NCI-H345 (cell line): ENCODE data around the gene PRICKLE1.

Experiments used
- DNase-seq: peaks from one replicate; lab custom pipeline; 2025; lab: John Stamatoyannopoulos, UW

Gene PRICKLE1

DNA sequence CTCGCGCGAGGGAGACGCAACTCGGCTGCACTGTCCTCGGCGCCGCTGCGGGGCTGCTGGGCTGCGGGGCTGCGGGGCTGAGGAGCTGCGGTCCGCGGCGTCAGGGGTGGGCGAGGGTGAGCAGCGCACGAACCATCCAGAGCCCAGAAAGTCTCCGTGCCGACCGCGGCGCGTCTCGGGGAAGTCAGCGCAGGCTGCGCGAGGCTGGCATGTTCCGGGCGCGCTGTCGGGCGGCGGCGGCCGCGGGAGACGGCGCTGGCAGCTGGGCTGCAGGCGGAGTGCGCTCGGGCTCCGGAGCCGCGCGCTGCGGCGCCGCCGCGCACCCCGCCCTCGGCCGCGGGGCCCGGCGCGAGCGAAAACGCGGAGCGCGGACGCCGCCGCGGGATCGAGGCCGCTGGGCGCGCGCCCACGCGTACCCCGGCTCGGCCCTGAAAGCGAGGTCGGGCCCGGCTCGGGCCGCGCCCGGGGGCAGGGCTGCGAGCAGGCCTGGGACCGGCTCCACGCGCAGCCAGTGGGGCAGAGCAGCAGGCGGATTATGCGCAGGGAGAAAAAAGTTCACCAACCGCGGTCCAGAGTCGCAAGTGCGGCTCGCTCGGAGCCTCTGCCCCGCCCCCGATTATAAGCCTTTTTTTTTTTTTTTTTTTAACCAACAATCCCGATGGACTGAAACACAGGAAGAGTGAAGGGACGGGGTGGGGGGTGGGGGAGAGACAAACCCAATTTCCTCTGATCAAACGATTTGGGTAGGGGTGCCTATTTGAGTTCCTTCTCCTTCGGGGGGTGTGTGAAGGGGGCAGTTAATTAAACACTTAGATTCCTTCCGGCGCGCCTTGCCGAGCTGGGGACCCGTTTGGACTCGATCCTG, at the start of gene PRICKLE1:
Gene PRICKLE1, minus strand, starts transcription at position 282 of the 865 bp plus-strand sequence. CDS start 117,230 bp downstream, outside the sequence.
- no peak for DNase-seq

DNA sequence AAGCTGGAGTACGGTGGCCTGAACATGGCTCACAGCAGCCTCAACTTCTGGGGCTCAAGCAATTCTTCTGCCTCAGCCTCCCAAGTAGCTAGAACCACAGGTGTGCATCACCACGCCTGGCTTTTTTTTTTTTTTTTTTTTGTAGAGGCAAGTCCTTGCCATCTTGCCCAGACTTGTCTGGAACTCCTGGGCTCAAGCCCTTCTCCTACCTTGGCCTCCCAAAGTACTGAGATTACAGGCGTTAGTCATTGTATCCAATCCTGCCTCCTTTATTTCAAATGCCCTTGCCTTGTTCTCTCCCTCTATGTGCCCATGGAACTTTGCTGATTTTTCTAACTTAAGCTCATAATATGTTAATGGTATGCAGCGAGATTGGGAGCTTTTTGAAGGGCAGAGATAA, 49.2 kb upstream of the PRICKLE1 start:
- no peak for DNase-seq

DNA sequence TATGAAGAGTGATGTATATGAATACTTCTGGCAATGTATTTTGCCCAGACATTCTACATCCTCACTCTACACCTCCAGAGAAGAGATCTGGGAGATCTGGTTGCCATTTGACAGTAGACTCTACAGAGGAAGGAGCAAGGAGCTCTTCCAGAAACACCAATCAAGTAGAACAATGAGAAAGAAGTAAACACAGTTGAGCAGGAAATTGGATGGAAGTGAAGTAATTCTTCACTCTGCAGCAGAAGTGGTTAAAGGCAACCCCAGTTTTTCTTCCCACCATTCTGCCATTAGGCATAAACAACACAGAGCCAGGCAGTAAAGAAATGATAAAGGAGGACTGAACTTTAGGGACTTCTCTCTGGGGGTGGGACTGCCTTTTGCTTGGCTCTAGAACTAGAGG, 48.5 kb upstream of the PRICKLE1 start:
- DNase-seq = no peak

DNA sequence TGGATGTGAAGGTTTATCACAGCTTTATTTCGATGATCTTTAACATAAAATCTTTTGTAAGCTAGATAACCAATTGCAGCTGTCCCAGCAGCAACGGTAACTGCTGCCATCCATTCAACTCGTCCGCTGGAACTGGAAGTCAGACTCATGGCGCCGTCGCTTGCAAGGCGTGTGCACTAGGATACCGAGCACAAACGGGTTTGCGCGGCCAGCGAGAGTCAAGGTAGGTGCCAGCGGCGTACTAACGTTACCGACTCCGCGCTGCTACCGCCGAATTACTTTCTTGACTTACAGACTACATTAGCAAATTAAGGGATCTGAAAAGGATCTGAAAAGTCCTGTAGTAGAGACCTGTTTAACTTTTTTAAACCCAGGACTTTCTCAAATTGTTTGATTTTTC, 47.4 kb upstream of the PRICKLE1 start:
- no peak for DNase-seq

DNA sequence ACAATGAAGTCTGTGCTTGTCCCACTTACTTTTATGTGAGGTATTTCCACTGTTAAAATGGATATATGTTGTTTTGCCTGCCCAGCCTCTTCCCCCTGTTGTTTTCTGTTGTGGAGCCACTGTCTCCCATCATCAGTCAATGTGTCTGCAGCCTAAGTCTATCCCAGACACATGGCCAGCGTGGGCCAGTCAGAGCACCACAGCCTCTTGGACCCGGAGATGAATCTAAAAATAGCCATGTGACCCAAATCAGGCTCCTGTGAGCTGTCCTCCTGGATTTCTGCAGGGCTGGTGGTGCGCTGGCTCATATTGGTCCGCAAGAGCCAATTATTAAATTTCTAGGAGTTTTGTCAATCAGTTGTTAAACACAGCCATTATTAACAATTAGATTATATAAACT, 44.0 kb upstream of the PRICKLE1 start:
- no peak for DNase-seq

DNA sequence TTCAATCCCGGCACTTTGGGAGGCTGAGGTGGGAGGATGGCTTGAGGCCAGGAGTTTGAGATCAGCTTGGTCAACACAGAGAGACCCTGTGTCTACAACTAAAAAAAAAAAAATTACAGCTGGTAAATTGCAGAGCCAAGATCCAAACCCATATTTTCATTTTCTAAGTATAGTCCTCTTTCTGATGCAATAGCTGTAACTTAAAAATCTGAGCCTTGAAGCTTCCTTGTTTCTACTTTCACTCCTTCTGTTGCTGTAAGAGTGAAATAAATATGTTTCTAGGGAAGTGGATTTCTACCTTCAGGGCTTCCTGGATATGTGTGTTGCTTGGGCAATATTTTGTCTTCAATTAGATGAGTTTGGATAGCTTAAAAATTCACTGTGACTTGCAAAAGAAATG, 42.0 kb upstream of the PRICKLE1 start:
- DNase-seq = no peak

DNA sequence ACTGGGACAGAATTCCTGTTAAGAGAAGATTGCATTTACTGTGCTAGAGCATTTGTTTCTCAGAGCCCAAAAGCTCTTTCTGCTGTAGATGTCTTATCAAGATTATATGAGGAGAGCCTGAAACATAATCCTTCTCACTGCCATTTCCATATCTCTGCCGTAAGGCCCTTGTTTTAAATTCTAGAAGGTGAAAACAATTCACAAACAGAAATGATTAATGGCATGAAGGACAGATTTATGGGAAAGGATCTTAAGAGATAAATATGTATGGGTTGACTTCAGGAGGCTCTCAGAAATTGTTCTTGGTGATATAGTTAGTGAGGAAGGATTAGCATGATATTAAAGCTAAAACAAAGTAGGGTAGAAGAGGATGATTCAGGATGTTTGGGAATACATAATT, 40.8 kb upstream of the PRICKLE1 start:
- DNase-seq = no peak

DNA sequence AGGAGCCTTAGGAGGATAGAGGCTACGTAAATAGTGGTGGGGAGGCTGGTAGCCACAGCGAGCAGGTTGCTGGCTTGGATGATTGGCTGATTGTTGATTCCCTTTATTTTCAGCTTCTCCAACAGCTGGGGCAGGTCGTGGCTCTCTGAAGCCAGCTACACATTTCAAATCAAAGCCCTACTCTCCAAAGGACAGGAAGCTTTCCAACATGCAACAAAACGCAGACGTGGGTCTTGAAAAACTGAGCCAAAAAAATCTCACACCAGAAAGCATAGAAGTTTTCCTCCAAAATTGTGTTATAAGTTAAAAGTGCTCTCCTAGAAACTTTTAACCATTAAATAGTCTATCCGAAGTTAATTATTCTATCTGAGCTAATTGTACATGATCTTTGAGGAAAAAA, 37.6 kb upstream of the PRICKLE1 start:
- DNase-seq = no peak

DNA sequence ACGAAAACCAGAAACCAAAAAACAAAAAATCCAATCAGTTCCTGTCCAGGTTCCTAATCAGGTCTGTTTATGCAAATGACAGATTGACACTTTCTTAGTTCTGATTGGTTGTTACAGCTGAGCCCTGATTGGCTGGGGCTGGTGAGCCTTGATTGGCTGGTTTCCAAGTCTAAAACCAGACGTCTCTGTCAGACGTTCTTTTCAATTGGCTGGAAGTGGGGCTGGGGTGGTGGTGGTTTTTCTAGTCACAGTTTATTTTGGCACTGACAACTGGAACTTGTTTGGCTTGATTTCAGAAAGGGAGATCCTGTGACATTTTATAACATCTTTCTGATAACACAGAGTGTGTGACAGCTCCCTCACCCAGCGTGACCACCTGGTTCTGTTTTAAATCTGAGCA, 36.1 kb upstream of the PRICKLE1 start:
- no peak for DNase-seq

DNA sequence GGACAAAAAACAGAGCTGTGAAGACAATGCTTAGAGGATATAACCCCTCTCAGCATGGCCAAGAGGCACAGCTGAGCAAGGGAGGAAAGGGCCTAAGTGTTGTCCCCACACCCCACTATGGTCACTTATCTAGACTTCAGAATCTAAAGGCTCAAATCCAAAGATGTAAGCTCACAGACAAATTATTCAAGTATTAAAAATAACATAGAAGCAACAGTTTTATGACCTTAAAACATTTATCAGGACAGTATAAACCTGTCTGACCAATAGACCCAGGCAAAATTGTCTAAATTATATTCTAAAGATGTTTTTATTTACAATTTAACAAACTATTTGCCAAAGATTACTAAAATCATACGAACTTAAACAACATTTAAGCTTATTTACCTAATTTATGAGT, 28.1 kb upstream of the PRICKLE1 start:
- DNase-seq = no peak

DNA sequence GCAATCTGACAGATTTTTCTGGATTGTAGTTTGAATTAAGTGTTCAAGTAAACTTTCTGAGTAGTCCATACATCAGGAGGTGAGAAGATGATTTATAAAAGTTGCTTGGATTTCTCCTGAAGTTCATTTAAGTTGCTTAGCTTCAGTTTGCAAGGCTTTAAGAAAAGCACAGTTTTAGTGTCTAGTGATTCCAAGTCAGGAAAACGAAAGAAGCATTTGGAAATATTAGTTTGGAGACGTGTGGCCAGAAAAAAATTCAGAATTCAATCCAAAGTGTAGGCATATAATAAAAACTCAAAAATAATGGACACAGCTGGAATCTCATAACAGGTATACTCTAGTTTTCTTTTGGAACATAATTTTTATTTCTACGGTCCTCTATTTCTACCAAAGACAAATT, 25.5 kb upstream of the PRICKLE1 start:
- no peak for DNase-seq

DNA sequence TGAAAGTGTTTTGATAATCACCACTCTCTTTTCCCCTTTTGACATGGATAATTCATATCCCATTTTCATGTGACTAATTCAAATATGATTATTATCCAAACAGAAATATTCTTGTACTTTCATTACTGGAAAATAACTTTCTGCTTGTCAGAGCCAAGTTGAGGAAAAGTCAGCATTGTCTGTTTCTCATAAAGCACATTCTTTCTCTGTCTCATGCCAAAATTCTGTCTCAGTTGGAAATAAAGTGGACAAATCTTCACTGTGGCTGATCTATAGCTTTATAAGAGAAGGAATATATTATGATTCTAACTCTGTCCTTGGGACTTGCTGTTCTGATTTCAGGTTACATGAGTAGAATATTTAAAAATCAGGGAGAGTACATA, 22.7 kb upstream of the PRICKLE1 start:
- no peak for DNase-seq

DNA sequence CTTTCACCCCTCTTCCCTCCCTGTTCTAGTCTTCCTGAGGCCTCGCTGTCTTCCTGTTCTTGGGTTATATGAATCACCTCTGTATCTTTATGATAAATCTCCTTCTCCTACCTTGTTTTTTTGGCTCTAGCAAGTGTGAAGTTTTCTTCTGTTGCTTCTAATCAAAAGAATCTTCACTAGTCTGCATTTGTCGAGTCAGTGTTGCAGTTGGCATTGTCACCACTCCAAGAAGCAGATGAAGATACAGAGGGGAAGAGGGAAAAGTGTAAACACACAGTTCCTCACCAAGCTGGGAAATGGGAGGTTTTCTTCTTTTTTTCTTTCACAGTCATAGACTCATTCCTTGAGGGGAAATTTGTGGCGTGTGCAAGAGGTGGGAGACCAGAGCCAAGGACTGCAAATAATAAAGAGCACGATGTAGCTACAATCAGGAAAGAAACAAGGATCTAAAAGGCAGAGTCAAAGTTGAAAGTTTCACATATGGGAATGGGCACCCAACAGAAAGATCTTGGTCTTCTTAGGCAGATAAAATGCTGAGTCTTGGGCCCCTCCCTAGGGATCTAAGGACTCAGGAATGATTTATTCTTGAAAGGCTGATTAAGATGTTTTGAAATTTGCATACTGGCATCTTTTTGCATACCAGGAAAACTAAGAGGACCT, 22.2 kb upstream of the PRICKLE1 start:
- DNase-seq = no peak

DNA sequence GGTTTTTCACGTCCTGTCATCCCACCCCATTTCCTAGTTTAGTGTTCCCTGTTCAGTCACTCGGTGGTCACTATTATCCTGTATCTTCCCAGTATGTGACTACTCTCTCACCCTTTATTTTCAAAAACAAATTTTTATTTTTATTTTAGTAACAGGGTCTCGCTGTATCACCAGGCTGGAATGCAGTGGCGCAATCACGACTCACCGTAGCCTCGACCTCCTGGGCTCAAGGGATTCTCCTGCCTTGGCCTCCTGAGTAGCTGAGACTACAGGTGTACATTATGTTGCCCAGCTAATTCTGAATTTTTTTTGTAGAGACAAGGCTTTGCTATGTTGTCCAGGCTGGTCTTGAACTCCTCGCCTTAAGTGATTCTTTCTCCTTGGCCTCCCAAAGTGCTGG, 20.1 kb upstream of the PRICKLE1 start:
- DNase-seq = no peak

DNA sequence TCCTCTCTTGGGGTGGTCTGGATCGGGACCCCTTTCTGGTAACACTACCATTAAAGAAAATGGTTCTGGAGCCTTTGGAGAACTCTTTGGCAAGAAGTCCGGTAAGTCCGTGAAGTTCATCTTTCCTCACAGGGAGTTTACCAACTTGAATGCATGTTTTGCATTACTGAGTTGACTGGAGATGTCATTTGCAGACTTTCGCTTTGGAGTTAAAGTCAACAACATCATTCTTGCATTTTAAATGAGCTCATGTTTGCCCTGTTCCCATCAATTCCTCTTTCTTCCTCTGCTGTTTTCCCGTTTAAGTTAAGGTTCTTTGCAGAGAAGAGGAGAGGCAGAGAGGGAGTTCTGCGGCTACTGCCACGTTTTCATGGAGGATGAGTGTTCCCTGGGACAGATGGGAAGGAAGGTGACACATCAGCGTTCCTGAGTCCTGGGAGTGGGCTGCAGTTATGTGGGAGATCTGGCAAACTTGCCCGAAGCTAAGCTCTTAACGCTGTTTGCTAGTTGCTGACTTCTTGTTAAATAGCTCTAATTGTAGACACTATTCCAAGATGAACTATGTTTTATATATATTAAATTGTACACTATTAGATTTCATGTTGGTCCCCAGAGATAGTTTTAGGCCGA, 18.8 kb upstream of the PRICKLE1 start:
- DNase-seq = no peak

DNA sequence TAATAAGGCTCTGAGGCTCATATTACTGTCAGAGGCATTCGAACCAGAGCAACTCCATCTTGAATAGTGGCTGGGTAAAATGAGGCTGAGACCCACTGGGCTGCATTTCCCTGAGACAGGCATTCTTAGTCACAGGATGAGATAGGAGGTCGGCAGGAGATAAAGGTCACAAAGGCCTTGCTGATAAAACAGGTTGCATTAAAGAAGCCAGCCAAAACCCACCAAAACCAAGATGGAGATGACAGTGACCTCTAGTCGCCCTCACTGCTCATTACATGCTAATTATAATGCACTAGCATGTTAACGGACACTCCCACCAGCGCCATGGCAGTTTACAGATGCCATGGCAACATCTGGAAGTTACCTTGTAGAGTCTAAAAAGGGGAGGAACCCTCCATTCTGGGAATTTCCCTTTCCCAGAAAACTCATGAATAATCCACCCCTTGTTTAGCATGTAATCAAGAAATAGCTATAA, 18.1 kb upstream of the PRICKLE1 start:
- DNase-seq = no peak

DNA sequence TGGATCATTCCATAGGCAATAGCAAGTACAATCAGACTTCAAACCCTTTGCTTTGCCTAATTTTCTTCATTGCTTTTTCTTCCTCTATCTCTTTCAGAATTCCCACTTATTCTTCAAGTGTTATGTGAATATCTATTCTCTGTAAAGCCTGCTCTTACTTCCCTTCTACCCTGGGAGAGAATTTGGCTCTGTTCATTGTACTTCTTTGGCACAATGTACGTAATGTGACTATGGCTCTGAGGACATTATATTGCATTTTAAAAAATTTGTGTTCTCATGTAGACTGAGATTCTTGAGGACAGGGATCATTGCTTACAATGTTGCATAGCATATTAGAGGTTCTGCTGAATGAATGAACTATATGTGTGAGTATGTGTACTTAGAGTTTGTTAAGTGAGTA, 16.9 kb upstream of the PRICKLE1 start:
- no peak for DNase-seq

DNA sequence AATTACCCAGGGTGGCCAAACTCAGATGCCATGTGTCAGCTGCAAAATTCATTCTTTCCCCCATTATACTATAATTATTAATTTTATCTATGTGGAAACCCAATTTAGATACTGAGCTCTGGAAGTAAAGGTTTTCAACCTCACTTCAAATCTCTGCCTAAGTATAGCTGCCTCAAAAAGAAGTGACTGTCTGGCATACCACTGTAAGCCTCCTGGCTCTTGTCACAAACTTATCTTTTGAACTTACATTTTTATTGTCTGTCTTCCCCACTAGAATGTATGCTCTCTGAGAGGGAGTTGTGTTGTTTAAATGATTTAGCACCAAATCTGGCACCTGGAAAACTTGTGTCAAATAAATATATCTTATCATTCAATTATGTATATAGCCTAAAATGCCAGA, 16.1 kb upstream of the PRICKLE1 start:
- no peak for DNase-seq

DNA sequence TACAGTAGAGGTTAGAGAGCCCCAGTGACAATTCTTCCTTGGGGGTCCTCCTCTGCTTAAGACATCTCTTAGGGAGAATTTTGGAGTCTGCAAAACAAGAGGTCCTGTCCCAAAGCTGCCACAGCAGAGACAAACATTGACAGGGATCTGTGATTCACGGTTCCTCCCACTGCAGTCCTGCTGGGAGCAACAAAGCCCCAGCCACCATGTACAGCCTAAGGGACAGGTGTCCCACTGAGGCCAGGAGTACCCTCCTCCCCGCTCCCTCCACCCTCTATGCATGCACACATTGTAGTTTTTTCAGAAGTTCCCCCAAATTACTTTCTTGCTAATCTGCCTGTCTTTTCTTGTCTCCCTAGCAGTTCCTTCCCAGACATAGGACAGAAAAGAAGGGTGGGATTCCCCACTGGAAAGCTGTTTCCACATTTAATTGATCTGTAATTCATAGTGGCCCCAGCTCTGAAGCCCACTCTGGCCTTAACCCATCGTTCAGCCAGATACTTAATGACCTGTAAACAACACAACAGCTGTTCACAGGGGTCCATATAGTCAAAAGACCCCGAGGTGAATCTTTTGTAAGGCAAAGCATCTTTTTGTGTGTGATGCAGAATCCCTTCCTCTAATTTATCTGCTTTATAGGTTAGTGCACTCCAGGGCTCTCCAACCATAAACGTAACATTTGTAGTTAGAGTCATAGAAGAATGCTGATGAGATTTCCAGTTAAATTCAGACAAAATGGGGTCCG, 13.9 kb upstream of the PRICKLE1 start:
- DNase-seq = no peak

DNA sequence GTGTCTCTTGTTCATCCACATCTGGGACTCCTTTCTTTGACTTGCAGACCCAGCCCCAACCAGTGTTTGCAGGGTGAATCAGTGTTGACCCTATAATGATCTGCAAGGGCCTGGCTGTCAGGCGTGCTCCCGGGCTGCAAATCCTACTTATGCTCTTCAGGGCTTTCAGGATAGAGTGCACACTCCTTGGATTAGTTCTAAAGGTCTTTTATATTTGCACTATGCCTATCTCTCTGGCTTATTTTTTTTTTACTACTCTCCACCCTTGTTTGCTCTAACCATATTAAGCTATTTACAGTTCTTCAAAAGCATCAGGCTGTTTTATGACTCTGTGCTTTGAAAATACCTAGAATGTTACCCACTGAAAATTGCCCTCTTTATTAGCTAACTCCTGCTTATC, 4.3 kb upstream of the PRICKLE1 start:
- no peak for DNase-seq

DNA sequence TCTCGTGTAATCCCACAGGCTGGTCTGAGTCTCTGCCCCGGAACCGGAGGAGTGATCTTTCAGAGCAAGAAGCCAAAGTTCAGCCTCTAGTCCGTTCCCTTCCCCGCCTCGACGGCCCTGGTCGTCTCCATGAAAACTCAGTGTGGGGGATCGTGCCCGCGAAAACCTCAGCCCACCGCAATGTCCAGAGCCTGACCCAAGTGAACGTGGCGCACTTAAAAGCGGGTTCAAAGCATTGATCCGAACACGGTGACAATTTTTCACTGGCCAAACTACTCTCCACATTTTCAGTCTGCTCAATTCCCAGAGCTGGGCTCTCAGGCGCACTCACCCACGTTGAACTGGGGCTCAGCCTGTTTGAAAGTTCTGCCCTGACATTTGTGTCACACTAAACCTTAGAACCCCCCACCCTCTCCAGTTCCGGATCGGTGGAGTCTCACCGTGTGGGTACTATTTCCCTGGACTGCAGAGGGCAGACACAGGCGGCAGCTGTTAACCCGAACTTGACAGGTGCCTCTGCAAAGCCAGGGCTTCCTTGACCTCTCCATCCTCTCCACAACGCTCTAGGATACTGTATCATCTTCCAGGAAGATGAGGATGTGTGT, 886 bp upstream of the PRICKLE1 start:
- DNase-seq = no peak
